B cell (primary cell): ENCODE data around the gene VAV2. TPM values are rescaled to one million over a fixed set of nuclear protein-coding genes. Genes with fewer than 3 reads are reported as not detected.
A peak's percentile ranks its signal among the peaks of the same experiment; 100 is the strongest.

Experiments used
- ATAC-seq: fragments of 200-7000 bp; cut with Tn5 transposase; one replicate; pipeline ENCODE4 v1.10.0; 2021; ENCODE audit warnings: low read depth, mild to moderate bottlenecking, moderate number of reproducible peaks, moderate library complexity
- CTCF ChIA-PET: fragments of 350-600 bp; sonication (Branson Sonifier 250); formaldehyde crosslinking; loops from one replicate; lab custom pipeline; 2021; ENCODE audit warnings: antibody characterized with exemption, inconsistent platforms; lab: Charles Lee
- POLR2A ChIA-PET: fragments of 350-600 bp; sonication (Branson Sonifier 250); formaldehyde crosslinking; loops from one replicate; lab custom pipeline; 2021; ENCODE audit warnings: antibody characterized with exemption; lab: Charles Lee
- DNase-seq: peaks from one replicate; pipeline ENCODE4 v3.0.0; 2013
- H2AFZ ChIP-seq: 2 replicates; pipeline ENCODE4 v1.6.1; 2012; ENCODE audit warnings: mild to moderate bottlenecking, low read depth, low read length; ENCODE audit not compliant: insufficient read depth, poor library complexity, severe bottlenecking
- H3K27ac ChIP-seq, 2 donors: 1 replicate in 1 of 2; 2 replicates in 1 of 2; pipeline ENCODE4 v1.5.1; 2012 to 2013; ENCODE audit warnings: low read length in 2 of 2, mild to moderate bottlenecking in 2 of 2, moderate library complexity in 1 of 2
- H3K27me3 ChIP-seq, 4 experiments: fragments of 200-600 bp in 1 of 4; sonication (generic) in 1 of 4; replicated peaks in 1 of 4; 1 replicate in 2 of 4; 2 replicates in 2 of 4; pipeline versions ENCODE4 v1.6.1 to v1.7.0; 2013 to 2016; ENCODE audit warnings: low read length in 3 of 4, mild to moderate bottlenecking in 2 of 4, mixed read lengths in 1 of 4, moderate library complexity in 1 of 4; ENCODE audit not compliant: insufficient read depth in 4 of 4, control insufficient read depth in 3 of 4; ENCODE audit errors: control extremely low read depth in 1 of 4
- H3K36me3 ChIP-seq, 2 experiments: replicated peaks in 1 of 2; 1 replicate in 1 of 2; 2 replicates in 1 of 2; pipeline versions ENCODE4 v1.6.1 to v1.7.1; 2013; ENCODE audit warnings: low read length in 1 of 2; ENCODE audit not compliant: insufficient read depth in 2 of 2, control insufficient read depth in 1 of 2; ENCODE audit errors: control extremely low read depth in 1 of 2, extremely low read depth in 1 of 2
- H3K4me1 ChIP-seq, 2 donors: fragments of 200-600 bp in 1 of 2; sonication (generic) in 1 of 2; 1 replicate in 1 of 2; 2 replicates in 1 of 2; pipeline versions ENCODE4 v1.5.1 to v1.6.1; 2013 to 2017; ENCODE audit warnings: low read length in 2 of 2; ENCODE audit not compliant: control insufficient read depth in 2 of 2, insufficient read depth in 2 of 2
- H3K4me2 ChIP-seq: replicated peaks from 2 replicates; pipeline ENCODE3; 2012; ENCODE audit warnings: mild to moderate bottlenecking, low read depth, low read length; ENCODE audit not compliant: poor library complexity, severe bottlenecking
- H3K4me3 ChIP-seq, 5 experiments: fragments of 200-600 bp in 1 of 5; sonication (generic) in 1 of 5; 1 replicate in 3 of 5; 2 replicates in 2 of 5; pipeline versions ENCODE4 v1.5.1 to v1.7.0; 2011 to 2016; ENCODE audit warnings: low read length in 4 of 5, mild to moderate bottlenecking in 4 of 5, low read depth in 2 of 5, control low read depth in 1 of 5, moderate library complexity in 1 of 5; ENCODE audit not compliant: insufficient read depth in 1 of 5; ENCODE audit errors: control extremely low read depth in 1 of 5, extremely low read depth in 1 of 5
- H3K79me2 ChIP-seq: fragments of 200-600 bp; sonication (generic); one replicate; pipeline ENCODE4 v1.6.0; 2016; ENCODE audit warnings: low read length; ENCODE audit not compliant: control insufficient read depth, insufficient read depth
- H3K9ac ChIP-seq: fragments of 200-600 bp; sonication (generic); 2 replicates; pipeline ENCODE4 v1.6.1; 2017; ENCODE audit warnings: mild to moderate bottlenecking, low read length, moderate library complexity
- H3K9me3 ChIP-seq, 3 donors: one replicate each; pipeline versions ENCODE4 v1.6.1 to v1.7.1; 2013; ENCODE audit warnings: low read length in 2 of 3; ENCODE audit not compliant: control insufficient read depth in 2 of 3, insufficient read depth in 1 of 3; ENCODE audit errors: control extremely low read depth in 1 of 3
- H4K20me1 ChIP-seq: 2 replicates; pipeline ENCODE4 v1.6.0; 2012; ENCODE audit warnings: mild to moderate bottlenecking, low read length; ENCODE audit not compliant: insufficient read depth, control insufficient read depth, poor library complexity, severe bottlenecking
- H3K27ac Mint-ChIP-seq: one replicate; pipeline ENCODE4 v1.8.0; 2021; ENCODE audit warnings: mixed read lengths
- H3K27me3 Mint-ChIP-seq: one replicate; pipeline ENCODE4 v1.8.0; 2021; ENCODE audit warnings: mixed read lengths
- H3K4me1 Mint-ChIP-seq: one replicate; pipeline ENCODE4 v1.8.0; 2021; ENCODE audit warnings: mixed read lengths
- H3K4me3 Mint-ChIP-seq: one replicate; pipeline ENCODE4 v1.8.0; 2021; ENCODE audit warnings: mixed read lengths
- H3K9me3 Mint-ChIP-seq: one replicate; pipeline ENCODE4 v1.8.0; 2022; ENCODE audit warnings: mixed read lengths; ENCODE audit not compliant: insufficient read depth
- CTCF ChIP-seq: fragments of 200-600 bp; IDR thresholded peaks from one replicate; pipeline ENCODE4 v1.8.0; 2022; ENCODE audit warnings: antibody characterized with exemption, mild to moderate bottlenecking
- EZH2 ChIP-seq: IDR thresholded peaks from 2 replicates; pipeline ENCODE4 v1.6.1; 2012; ENCODE audit warnings: borderline replicate concordance, low read depth, mild to moderate bottlenecking, moderate library complexity, low read length; ENCODE audit not compliant: insufficient read depth, poor library complexity, severe bottlenecking
- WGBS: methylation state at CpG from one replicate; pipeline ENCODE4 v1.1.5; 2013; ENCODE audit warnings: missing lambda C conversion rate; ENCODE audit not compliant: insufficient coverage; 5-methylcytosine and 5-hydroxymethylcytosine counted together
- intact Hi-C: fragments of 100-400 bp; cut with micrococcal nuclease; formaldehyde crosslinking; loops from one replicate; pipeline ENCODE4 v1.10.0; 2022
- polyA plus RNA-seq: library from polyadenylated mRNA; depleted of rRNA; stranded (reverse); fragments of >200 nt; gene quantifications from 2 replicates; pipeline ENCODE4 v1.2.3, GENCODE V29; 2012
- total RNA-seq, 2 donors: library from RNA; stranded (reverse); fragments of 120-200 nt in 1 of 2; gene quantifications; 1 replicate in 1 of 2; 2 replicates in 1 of 2; pipeline versions ENCODE4 v1.2.3 to v1.2.4, GENCODE V29; 2013 to 2022

The VAV2 gene
- total and polyA plus RNA-seq, 2 donors (not counting 1 experiment from before 2014, with no cell fraction given): 34.4 to 128 TPM

DNA sequence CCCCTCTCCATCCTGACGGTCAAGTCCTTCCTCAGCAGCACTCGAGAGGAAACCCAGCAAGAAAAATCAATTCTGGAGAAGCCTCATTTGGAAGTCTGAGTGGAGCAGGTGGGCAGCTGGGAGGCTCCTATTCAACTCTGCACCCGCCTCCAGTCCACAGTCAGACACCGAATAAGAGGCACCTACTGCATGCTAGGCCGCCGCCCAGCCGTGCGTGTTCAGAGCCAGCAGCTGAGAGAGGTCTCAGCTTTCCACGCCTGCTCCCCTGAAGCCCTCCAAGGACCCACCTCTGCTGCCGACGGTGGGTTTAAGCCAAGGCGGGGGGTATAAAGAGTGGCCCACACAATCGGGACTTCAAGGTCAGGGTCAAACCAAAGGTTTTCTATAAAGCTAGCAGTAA is 41.9 kb downstream of the VAV2 start:
- no peaks in the 10 kb centered on the region for H3K27me3 ChIP-seq
- H2AFZ ChIP-seq: no peak overlapping the region
- H3K9me3 Mint-ChIP-seq: no peaks in the 10 kb centered on the region
- 92% methylated on average over 13 of the region's 13 CpGs for WGBS
- H3K27me3 Mint-ChIP-seq: no peaks in the 10 kb centered on the region
- peaks cover 78% of the 10 kb centered on the region for H3K4me1 Mint-ChIP-seq
- POLR2A ChIA-PET: no interaction called here
- TF ChIP-seq EZH2 (no peak), CTCF (no peak)
- DNase-seq: no peak
- no peak overlapping the region for H3K4me3 ChIP-seq
- peaks cover 100% of the 10 kb centered on the region for H3K79me2 ChIP-seq
- peaks cover 86% of the 10 kb centered on the region for H4K20me1 ChIP-seq
- H3K27ac ChIP-seq: no peak overlapping the region
- H3K4me2 ChIP-seq: peak overlapping the region; percentile 11
- H3K4me3 Mint-ChIP-seq: no peak overlapping the region
- peaks cover 0 to 16% of the 10 kb centered on the region in 2 experiments for H3K36me3 ChIP-seq
- no peak for ATAC-seq
- H3K27ac Mint-ChIP-seq: peak overlapping the region; percentile 56
- intact Hi-C loops: loop anchor here (10.0 kb wide), 1 partner anchor 45 kb away; no protein-coding TSS in a partner anchor
- no peak overlapping the region for H3K9ac ChIP-seq
- no peaks in the 10 kb centered on the region for H3K9me3 ChIP-seq
- CTCF ChIA-PET: interaction anchor here (1.4 to 4.7 kb wide), 2 partner anchors 44 to 124 kb away, joined by 3 to 20 read pairs; no protein-coding TSS in a partner anchor
- H3K4me1 ChIP-seq: peaks cover 42 to 68% of the 10 kb centered on the region in 2 donors

DNA sequence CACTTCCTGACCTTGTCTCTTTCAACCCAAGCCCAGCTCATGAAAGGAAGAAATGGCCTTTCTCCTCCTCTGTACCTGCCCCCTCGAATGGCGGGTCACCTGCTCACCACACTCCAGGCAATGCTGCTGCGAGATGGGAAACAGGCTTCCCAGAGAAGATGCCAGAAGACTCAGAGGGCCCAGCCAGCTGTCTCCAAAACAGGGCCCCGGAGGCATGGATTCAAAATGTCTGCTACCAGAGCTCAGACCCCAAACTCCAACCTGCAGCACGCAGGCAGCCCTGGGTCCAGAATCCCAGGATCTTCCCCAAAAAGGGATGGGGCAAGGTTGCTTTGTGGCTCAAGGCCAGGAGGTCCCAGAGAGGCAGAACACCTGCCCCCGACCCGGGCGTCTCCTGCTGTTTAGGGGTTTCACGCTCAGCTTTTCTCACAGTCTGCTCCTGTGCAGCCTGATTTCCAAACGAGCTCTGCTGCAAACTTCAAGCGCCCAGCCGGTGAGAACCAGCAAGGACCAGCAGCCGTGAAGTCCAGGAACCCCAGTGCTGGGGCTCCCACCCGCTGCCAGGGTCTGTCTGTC is 42.5 kb downstream of the VAV2 start:
- ATAC-seq (no peak), DNase-seq (no peak)
- peaks cover 43 to 68% of the 10 kb centered on the region in 2 donors for H3K4me1 ChIP-seq
- H3K27me3 ChIP-seq: no peaks in the 10 kb centered on the region
- Mint-ChIP-seq H3K9me3 (no peaks in the 10 kb centered on the region), H3K4me1 (peaks cover 78% of the 10 kb centered on the region), H3K27ac (peak overlapping the region; percentile 78), H3K27me3 (no peaks in the 10 kb centered on the region), H3K4me3 (no peak overlapping the region)
- 94% methylated on average over 14 of the region's 14 CpGs for WGBS
- ChIA-PET POLR2A (no interaction called here), CTCF (interaction anchor here (1.4 to 4.7 kb wide), 3 partner anchors 44 to 168 kb away, joined by 3 to 20 read pairs (median 3); no protein-coding TSS in a partner anchor)
- intact Hi-C loops: loop anchor here (10.0 kb wide), 2 partner anchors 45 to 115 kb away; partner anchors contain the start of gene BRD3
- peaks cover 0 to 16% of the 10 kb centered on the region in 2 experiments for H3K36me3 ChIP-seq
- peak overlapping the region in 1 of 2 donors; percentile 20 for H3K27ac ChIP-seq
- H3K9me3 ChIP-seq: no peaks in the 10 kb centered on the region
- H3K79me2 ChIP-seq: peaks cover 100% of the 10 kb centered on the region
- H3K9ac ChIP-seq: no peak overlapping the region
- H2AFZ ChIP-seq: no peak overlapping the region
- TF ChIP-seq CTCF (no peak), EZH2 (no peak)
- H3K4me3 ChIP-seq: no peak overlapping the region
- H4K20me1 ChIP-seq: peaks cover 87% of the 10 kb centered on the region
- H3K4me2 ChIP-seq: no peak overlapping the region
